Measurements from ENCODE around the gene NUP210.

- TF ChIP-seq CTCF (IDR thresholded peaks at IDR 0.05; ENCODE audit: borderline replicate concordance, extremely low read depth, low read length, poor library complexity, severe bottlenecking) (no peak), EZH2 (IDR thresholded peaks at IDR 0.05; ENCODE audit: borderline replicate concordance, low read depth, low read length, severe bottlenecking) (no peak)
Measured at GRCh38 chr3:13314877-13315276, 105.2 kb downstream of the NUP210 start.
